Measurements from ENCODE around the gene POLR3E.
A peak's percentile ranks its signal among the peaks of the same experiment; 100 is the strongest.

The POLR3E gene

GRCh38 chr16:22317001-22317530, 19.9 kb downstream of the POLR3E start:
- no peak for DNase-seq (ENCODE audit: low read depth)

GRCh38 chr16:22317625-22318024, 20.4 kb downstream of the POLR3E start:
- no peak for DNase-seq (ENCODE audit: low read depth)

GRCh38 chr16:22318690-22319358, 21.6 kb downstream of the POLR3E start:
- peak; percentile 58 for DNase-seq (ENCODE audit: low read depth)

DNA sequence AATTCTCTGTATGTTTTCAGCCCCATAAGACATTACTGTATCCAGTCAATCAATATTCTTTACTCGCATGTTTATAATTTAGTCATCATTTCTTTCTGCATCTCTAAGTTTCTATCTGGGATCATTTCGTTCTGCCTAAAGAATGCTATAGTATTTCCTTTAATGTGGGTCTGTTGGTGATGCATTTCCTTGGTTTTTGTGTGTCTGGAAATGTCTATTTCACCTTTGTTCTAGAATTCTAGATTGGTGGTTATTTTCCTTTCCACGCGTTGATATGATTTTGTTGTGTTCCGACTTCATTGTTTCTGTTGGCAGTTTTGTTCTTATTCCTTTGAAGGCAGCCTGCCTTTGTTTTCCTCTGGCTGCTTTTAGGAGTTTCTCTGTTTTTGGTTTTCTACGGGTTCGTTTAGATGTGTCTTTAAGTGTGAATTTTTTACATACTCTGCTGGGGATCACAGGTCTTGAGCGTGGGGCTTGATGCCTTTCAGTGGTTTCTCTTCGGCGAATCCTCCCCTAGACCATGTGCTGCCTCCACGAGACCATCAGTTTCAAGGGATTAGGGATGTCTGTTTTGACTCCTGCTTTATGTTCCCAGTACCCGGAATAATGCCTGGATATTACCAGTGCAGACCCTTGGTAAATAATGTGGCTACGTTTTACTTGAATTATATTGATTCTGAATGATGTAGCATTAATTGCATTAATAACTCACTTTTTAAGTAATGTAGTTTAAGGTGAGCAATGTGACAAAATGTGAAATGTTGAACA, 23.5 kb downstream of the POLR3E start:
- DNase-seq (ENCODE audit: low read depth), result no peak

DNA sequence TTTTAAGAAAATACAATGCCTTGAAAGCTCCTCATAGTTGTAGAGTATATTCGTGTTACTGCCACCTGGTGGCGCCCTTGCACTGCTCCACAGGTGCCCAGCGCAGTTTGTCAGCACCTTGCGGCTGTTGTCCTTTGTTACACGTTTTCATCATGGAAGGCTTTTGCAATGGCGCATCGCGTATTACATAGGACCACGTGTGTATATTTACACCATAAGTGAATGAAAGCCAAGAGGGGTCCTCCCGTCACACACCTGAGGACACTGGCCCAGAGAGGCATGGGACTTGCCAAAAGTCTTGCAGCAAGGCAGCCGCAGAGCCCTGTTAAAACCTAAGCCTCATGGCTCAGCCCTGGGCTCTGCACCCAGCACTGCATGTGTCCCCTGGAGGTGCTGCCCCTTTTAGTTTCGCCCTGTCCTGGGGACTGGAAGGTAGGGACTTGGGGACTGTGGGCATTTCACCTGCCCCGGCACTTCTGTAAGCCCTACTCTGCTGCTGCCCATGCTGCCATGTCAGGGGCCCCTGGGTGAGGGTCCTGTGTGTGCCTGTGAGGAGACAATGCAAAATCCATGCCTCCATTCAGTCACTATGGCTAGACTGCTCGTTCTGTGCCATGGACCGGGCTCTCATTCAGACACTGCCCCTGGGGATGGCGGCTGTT, 24.3 kb downstream of the POLR3E start:
- DNase-seq (ENCODE audit: low read depth), result peak; percentile 54

GRCh38 chr16:22322021-22322471, 24.8 kb downstream of the POLR3E start:
- DNase-seq (ENCODE audit: low read depth), result no peak

DNA sequence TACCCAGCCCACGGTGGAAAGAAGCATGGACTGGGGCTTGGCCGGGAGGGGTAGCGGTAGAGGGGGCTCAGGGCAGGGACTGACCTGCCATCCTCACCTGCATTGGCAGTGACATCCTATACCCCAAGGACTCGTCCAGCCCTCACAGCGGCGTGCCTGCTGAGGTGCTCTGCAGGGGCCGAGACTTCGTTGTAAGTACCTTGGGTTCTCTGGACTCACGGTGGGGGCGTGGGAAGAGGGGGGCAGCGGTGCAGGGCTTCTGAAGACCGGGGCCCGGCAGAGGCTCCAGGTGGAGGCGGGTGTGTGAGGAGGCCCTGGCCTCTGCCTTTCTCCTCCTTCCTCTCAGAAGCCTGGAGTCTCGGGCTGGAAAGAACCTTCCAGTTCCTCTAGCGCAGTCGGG, 25.5 kb downstream of the POLR3E start:
- no peak for DNase-seq (ENCODE audit: low read depth)

DNA sequence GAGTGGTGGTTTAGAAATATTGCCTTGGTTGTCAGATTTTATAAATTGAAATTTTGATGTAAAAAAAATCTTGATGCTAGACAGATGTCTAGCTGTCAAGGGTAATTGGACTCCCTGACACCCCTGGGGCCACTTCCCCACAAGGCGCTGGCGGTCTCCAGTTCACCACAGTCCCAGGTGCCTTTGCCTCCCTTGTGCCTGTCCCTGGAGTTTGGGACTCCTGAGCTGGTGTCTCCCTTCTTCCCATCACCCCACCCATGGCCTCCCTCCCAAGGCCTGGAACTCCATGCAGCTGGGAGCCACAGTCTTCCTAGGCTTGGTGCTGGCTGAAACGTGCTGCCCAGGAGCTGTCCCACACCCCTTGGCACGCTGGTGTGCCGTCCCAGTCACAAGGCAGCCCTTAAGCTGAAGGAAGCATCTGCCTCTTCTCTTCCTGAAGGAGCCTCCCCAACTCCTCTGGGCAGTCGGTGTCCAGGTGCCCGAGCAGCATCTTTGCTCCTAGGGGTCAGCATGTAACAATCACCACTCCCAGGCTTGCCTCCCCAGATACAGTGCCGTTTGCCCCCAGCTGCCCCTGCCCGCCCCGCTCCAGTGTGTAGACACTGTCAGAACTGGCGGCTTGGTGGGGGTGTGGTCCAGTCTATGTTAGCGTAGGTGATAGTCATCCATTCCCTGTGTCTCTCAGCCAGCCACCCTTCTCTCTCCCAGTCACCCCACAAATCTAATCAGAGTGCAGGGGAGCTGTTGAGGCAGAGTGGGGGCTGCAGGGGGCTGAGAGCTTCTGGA, 26.2 kb downstream of the POLR3E start:
- DNase-seq (ENCODE audit: low read depth), result no peak

- DNase-seq (ENCODE audit: low read depth), result no peak
Measured at GRCh38 chr16:22323959-22324786, 27.0 kb downstream of the POLR3E start.

GRCh38 chr16:22324787-22325597, 27.8 kb downstream of the POLR3E start:
- DNase-seq (ENCODE audit: low read depth), result no peak

DNA sequence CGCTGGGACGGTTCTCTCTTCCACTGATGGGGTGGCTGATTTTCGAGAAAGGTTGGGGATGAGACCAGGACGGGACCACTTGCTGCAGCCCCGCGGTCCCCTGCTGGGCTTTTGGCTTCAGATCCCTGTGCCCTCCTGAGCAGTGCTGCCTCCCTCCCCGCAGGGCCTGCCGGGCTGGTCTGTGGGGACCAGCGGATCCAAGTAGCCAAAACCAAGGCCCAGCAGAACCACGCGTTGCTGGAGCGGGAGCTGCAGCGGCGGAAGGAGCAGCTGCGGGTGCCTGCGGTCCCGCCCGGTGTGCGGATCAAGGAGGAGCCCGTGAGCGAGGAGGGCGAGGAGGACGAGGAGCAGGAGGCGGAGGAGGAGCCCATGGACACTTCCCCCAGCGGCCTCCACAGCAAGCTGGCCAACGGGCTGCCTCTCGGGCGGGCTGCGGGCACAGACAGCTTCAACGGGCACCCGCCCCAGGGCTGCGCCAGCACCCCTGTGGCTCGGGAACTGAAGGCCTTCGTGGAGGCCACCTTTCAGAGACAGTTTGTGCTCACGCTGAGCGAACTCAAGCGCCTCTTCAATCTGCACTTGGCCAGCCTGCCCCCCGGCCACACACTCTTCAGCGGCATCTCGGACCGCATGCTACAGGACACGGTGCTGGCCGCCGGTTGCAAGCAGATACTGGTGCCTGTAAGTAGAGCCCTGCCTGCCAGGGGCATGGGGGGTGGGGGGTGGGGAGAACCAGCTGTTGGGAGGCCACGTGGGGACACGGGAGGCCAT, 28.6 kb downstream of the POLR3E start:
- DNase-seq (ENCODE audit: low read depth), result no peak

- DNase-seq (ENCODE audit: low read depth), result no peak
Measured at GRCh38 chr16:22326369-22326652, 29.1 kb downstream of the POLR3E start.

DNA sequence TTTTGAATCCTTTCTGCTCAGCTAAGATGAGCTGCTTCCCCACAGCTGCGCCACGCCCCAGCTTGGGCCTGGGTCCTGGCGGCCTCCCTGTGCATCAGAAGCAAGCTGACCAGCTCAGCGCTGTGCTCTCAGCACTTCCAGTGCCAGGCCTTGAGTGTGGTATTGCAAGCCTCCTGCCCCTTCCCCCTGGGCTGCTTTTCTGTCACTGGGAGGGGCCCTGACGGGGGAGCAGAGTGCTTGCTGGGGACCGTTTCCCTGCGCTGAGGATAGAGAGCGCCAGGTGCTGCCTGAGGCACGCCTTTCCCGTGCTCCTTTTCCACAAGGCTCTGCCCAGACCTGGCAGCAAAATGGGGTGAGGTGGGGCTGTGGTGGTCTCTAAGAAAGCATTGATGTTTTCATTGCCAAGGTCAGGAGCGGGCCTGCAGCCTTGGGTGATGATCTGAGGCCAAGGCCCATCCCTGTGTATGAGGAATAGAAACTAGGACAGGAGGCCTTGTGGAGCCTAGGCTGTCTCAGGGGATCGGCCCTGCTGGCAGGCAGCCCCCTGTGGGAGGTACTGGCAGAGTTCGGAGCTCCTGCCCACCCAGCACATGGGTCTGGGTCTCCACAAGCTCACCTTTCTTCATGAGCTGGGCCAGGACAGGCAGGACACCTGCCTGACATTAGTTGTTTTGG, 29.7 kb downstream of the POLR3E start:
- DNase-seq (ENCODE audit: low read depth), result no peak

DNA sequence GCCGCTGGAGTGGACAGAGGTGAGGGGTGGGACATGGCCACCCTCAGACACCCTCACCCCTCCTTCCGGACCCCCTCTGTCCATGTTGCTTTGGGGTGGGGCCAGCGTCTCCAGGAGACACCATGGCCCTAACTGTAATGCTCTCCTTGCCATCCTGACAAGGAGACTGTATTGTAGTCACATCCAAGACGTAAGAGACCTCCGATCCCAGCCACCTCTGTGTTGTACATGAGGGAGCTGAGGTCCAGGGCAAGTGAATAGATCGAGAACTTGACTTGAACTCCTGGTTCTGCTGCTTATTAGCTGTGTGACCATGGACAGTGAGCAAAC, 30.2 kb downstream of the POLR3E start:
- DNase-seq (ENCODE audit: low read depth), result no peak

- no peak for DNase-seq (ENCODE audit: low read depth)
Measured at GRCh38 chr16:22328081-22328725, 31.0 kb downstream of the POLR3E start.

GRCh38 chr16:22329199-22329695, 32.0 kb downstream of the POLR3E start:
- DNase-seq (ENCODE audit: low read depth), result no peak

DNA sequence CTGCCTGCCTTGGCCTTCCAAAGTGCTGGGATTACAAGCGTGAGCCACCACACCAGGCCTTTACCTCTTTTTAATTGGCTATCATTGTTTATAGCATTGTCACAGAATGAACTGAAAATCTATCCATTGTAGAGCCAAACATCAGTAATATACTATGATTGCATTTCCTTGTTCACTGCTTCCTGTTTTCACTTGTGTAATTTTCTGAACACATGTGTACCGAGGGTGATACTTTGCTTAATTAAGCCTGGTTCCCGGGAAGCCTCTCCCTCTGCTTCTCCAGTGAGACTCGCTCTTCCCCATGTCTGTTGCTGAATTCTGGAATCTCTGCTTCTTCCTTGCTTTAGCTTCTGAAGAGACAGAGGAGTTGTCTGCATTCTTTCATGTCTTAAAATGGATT, 33.1 kb downstream of the POLR3E start:
- DNase-seq (ENCODE audit: low read depth), result no peak

GRCh38 chr16:22333457-22333994, 36.3 kb downstream of the POLR3E start:
- DNase-seq (ENCODE audit: low read depth), result no peak
